Measurements from ENCODE around the gene NPC1L1. TPM values are rescaled to one million over a fixed set of nuclear protein-coding genes. Genes with fewer than 3 reads are reported as not detected.

NPC1L1 gene
- total and polyA plus RNA-seq, 2 of the 13 experiments (the other 11 are each of a cell fraction or from before 2014, with no cell fraction given), result 4.8 to 14.5 TPM

DNA sequence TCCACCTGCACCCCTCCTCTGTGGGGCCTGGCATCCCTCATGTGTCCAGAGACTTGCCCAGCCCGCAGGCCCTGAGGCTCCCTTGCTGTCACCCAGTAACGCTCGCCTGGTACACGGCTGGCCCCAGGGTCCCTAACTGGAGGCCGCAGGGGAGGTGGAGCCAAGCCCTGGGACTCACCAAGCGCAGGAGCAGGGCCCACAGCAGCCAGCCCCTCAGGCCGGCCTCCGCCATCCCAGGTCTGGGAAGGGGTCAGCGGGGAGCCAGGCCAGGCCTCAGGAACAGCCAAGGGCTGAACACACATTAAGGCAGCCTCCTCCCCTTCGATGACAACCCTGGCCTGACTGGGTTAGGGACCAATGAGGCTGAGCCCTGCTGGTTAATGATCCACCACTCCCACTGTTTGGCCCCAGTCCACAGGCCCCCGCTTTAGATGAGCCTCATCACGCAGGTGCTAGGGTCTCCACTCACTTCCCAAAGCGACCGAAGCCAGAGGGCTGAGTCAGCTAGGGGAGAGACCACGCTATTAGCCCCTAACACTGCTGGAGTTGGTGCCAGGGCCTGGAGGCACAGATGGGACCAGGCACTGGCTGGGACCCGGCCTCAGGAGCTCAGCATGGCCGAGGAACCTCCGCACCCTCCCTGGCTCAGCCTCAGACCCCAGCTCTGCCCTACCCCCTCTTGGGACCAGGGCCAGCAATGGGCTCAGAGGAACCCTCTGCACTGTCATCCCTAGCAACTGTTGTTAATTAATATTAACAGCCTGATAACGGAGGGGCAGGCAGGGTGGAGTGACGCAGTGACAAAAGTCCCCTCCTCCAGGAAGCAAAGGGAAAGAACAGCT lies at the start of gene NPC1L1 (continued):
- TF ChIP-seq, protein P1, sequence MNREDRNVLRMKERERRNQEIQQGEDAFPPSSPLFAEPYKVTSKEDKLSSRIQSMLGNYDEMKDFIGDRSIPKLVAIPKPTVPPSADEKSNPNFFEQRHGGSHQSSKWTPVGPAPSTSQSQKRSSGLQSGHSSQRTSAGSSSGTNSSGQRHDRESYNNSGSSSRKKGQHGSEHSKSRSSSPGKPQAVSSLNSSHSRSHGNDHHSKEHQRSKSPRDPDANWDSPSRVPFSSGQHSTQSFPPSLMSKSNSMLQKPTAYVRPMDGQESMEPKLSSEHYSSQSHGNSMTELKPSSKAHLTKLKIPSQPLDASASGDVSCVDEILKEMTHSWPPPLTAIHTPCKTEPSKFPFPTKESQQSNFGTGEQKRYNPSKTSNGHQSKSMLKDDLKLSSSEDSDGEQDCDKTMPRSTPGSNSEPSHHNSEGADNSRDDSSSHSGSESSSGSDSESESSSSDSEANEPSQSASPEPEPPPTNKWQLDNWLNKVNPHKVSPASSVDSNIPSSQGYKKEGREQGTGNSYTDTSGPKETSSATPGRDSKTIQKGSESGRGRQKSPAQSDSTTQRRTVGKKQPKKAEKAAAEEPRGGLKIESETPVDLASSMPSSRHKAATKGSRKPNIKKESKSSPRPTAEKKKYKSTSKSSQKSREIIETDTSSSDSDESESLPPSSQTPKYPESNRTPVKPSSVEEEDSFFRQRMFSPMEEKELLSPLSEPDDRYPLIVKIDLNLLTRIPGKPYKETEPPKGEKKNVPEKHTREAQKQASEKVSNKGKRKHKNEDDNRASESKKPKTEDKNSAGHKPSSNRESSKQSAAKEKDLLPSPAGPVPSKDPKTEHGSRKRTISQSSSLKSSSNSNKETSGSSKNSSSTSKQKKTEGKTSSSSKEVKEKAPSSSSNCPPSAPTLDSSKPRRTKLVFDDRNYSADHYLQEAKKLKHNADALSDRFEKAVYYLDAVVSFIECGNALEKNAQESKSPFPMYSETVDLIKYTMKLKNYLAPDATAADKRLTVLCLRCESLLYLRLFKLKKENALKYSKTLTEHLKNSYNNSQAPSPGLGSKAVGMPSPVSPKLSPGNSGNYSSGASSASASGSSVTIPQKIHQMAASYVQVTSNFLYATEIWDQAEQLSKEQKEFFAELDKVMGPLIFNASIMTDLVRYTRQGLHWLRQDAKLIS (CRISPR knock-in tag; IDR thresholded peaks at IDR 0.05), result peak; percentile 64; the same call in 1 of the 2 replicates

DNA sequence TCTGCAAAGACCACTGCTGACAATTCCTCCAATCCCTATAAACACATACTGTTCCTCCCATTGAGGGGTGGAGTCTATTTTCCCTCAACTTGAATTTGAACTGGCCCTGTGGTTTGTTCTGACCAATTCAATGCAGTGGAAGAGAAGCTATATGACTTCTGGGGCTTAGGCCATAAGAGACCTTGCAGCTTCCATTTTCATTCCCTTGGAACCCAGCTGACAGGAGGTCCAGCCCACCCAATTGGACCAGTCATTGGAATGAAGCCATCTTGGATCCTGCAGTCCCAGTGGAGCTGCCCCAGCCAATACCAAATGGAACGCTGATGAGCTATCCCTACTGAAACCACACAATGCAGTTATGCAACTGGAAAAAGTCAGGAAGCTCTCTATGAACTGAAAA lies 49.8 kb upstream of the NPC1L1 start:
- no peak overlapping the region for H2AFZ ChIP-seq (ENCODE audit: low read length)
- FAIRE-seq (no peak), ATAC-seq (no peak), DNase-seq (ENCODE audit: low spot score) (no peak)
- CTCF ChIA-PET (ENCODE audit: low intra/inter-chr PET ratio, low total read pairs), result no interaction called here
- H3K4me3 ChIP-seq (replicated peaks in 1 of 3; ENCODE audit: insufficient read depth in 1 of 3, low read depth in 2 of 3, low read length in 3 of 3), result no peak overlapping the region
- no peaks in the 10 kb centered on the region for H3K36me3 ChIP-seq (replicated peaks in 1 of 2; ENCODE audit: control insufficient read depth in 1 of 2, insufficient read depth in 2 of 2, low read length in 2 of 2)
- no peaks in the 10 kb centered on the region for H4K20me1 ChIP-seq (ENCODE audit: insufficient read depth, low read length)
- 0 out of 5 replicates have a peak, but pooled peaks cover 0 to 3% of the 10 kb centered on the region in 2 experiments for H3K27me3 ChIP-seq (ENCODE audit: control insufficient read depth in 1 of 2, insufficient read depth in 2 of 2, low read length in 2 of 2)
- H3K9me3 ChIP-seq (ENCODE audit: low read length), result no peaks in the 10 kb centered on the region
- no peak overlapping the region for H3K4me2 ChIP-seq (ENCODE audit: low read depth, low read length)
- intact Hi-C loops (cut with micrococcal nuclease; ENCODE audit: unreplicated experiment), result no loop called here
- no peak overlapping the region for H3K27ac ChIP-seq (ENCODE audit: extremely low read length, insufficient read depth, low read length)
- WGBS (ENCODE audit: low lambda C conversion rate), result 60% methylated on average over 1 of the region's 1 CpG
- BruUV-seq (replicated peaks), result no TSS peak
- peaks cover 7% of the 10 kb centered on the region for H3K4me1 ChIP-seq (ENCODE audit: insufficient read depth, low read length)
- no peak for TF ChIP-seq ZMYM3 (CRISPR knock-in tag; IDR thresholded peaks at IDR 0.05)
- no peak for TF ChIP-seq ZNF12 (CRISPR knock-in tag; IDR thresholded peaks at IDR 0.05)
- TF ChIP-seq, protein P2, sequence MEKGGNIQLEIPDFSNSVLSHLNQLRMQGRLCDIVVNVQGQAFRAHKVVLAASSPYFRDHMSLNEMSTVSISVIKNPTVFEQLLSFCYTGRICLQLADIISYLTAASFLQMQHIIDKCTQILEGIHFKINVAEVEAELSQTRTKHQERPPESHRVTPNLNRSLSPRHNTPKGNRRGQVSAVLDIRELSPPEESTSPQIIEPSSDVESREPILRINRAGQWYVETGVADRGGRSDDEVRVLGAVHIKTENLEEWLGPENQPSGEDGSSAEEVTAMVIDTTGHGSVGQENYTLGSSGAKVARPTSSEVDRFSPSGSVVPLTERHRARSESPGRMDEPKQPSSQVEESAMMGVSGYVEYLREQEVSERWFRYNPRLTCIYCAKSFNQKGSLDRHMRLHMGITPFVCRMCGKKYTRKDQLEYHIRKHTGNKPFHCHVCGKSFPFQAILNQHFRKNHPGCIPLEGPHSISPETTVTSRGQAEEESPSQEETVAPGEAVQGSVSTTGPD (CRISPR knock-in tag; IDR thresholded peaks at IDR 0.05), result no peak
- no peak for TF ChIP-seq MZF1 (CRISPR knock-in tag; IDR thresholded peaks at IDR 0.05; ENCODE audit: borderline replicate concordance)
- TF ChIP-seq, protein P3, sequence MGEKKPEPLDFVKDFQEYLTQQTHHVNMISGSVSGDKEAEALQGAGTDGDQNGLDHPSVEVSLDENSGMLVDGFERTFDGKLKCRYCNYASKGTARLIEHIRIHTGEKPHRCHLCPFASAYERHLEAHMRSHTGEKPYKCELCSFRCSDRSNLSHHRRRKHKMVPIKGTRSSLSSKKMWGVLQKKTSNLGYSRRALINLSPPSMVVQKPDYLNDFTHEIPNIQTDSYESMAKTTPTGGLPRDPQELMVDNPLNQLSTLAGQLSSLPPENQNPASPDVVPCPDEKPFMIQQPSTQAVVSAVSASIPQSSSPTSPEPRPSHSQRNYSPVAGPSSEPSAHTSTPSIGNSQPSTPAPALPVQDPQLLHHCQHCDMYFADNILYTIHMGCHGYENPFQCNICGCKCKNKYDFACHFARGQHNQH (CRISPR knock-in tag; IDR thresholded peaks at IDR 0.05), result no peak
- H3K9ac ChIP-seq (ENCODE audit: insufficient read depth, low read depth, low read length), result no peak overlapping the region
- POLR2A ChIA-PET, result interaction anchor here (0.7 to 2.7 kb wide), 4 partner anchors 8 to 257 kb away, joined by 3 to 11 read pairs (median 6); partner anchors contain the start of genes OGDH and TMED4
- H3K79me2 ChIP-seq (ENCODE audit: insufficient read depth, low read length), result no peaks in the 10 kb centered on the region
- in situ Hi-C loops (cut with HindIII; ENCODE audit: extremely low pct_ligation_motif_present, low pct_unique_long_range_greater_than_20kb), result loop anchor here (25.0 kb wide), 1 partner anchor 171 kb away; no protein-coding TSS in a partner anchor

All from HepG2 (cell line).